Sigmoid colon (tissue), 7 donors: ENCODE results near the gene TNC. TPM values are rescaled to one million over a fixed set of nuclear protein-coding genes. Genes with fewer than 3 reads are reported as not detected.

Experiments used
- DNase-seq: peaks from one replicate; pipeline ENCODE4 v3.0.0-alpha.2; 2019
- H3K27ac ChIP-seq, 4 donors: fragments of 200-600 bp; sonication (generic); one replicate each; pipeline ENCODE4 v1.5.1; 2016 to 2019; ENCODE audit warnings: mild to moderate bottlenecking in 1 of 4
- H3K27me3 ChIP-seq, 3 donors: fragments of 200-600 bp; sonication (generic); one replicate each; pipeline ENCODE4 v1.5.1; 2019; ENCODE audit warnings: mild to moderate bottlenecking in 1 of 3
- H3K36me3 ChIP-seq, 4 donors: fragments of 200-600 bp; sonication (generic); one replicate each; pipeline ENCODE4 v1.5.1; 2016 to 2019
- H3K4me1 ChIP-seq, 4 donors: fragments of 200-600 bp; sonication (generic); one replicate each; pipeline ENCODE4 v1.5.1; 2017 to 2019
- H3K4me3 ChIP-seq, 4 donors: fragments of 200-600 bp; sonication (generic); one replicate each; pipeline ENCODE4 v1.5.1; 2017 to 2019; ENCODE audit warnings: mild to moderate bottlenecking in 2 of 4, moderate library complexity in 1 of 4
- H3K9me3 ChIP-seq, 4 donors: fragments of 200-600 bp in 3 of 4; sonication (generic) in 3 of 4; one replicate each; pipeline versions ENCODE4 v1.5.1 to v1.6.1; 2013 to 2019
- EP300 ChIP-seq, 4 donors: sonication (generic); formaldehyde crosslinking; IDR thresholded peaks; one replicate each; pipeline ENCODE4 v1.6.1; 2017; ENCODE audit warnings: antibody characterized with exemption in 4 of 4
- POLR2A ChIP-seq, 2 donors: fragments of 450-650 bp; IDR thresholded peaks; one replicate each; pipeline ENCODE4 v1.6.1; 2016; ENCODE audit warnings: antibody characterized with exemption in 2 of 2, mild to moderate bottlenecking in 2 of 2, moderate library complexity in 2 of 2
- POLR2AphosphoS5 ChIP-seq, 4 donors: sonication (generic); formaldehyde crosslinking; IDR thresholded peaks; one replicate each; pipeline ENCODE4 v1.6.1; 2017; ENCODE audit warnings: antibody characterized with exemption in 4 of 4
- whole genome bisulfite sequencing, 2 donors: extraction: QIAGEN DNeasy Blood & Tissue Kit; methylation state at CpG; one replicate each; pipeline ENCODE4 v1.1.7; 2013; 5-methylcytosine and 5-hydroxymethylcytosine counted together
- intact Hi-C: fragments of 100-400 bp; cut with DNase I; formaldehyde crosslinking; loops from one replicate; pipeline ENCODE4 v1.15.1; 2023
- polyA plus RNA-seq, 3 donors: library from polyadenylated mRNA; stranded (reverse); fragments of 200-250 nt; gene quantifications; one replicate each; pipeline ENCODE4 v1.2.3, GENCODE V29; 2013
- total RNA-seq, 4 donors: library from RNA; depleted of rRNA; stranded (reverse); fragments of >200 nt; gene quantifications; one replicate each; pipeline ENCODE4 v1.1.0, GENCODE V29; 2016
- TF ChIP-seq, protein P1 (sequence below), 4 experiments: fragments of 450-650 bp in 3 of 4; fragments of 200-600 bp in 1 of 4; IDR thresholded peaks; one replicate each; pipeline ENCODE4 v1.5.1; 2016 to 2019; ENCODE audit warnings: antibody characterized with exemption in 4 of 4, mild to moderate bottlenecking in 3 of 4, moderate library complexity in 2 of 4
- donor health status: healthy with polysubstance abuse.
- donor health status: Bipolar disorder and iron deficiency.
- donor health status: healthy.

TNC gene
- total and polyA plus RNA-seq, 7 donors = 0.69 to 742 (median 127) TPM

DNA sequence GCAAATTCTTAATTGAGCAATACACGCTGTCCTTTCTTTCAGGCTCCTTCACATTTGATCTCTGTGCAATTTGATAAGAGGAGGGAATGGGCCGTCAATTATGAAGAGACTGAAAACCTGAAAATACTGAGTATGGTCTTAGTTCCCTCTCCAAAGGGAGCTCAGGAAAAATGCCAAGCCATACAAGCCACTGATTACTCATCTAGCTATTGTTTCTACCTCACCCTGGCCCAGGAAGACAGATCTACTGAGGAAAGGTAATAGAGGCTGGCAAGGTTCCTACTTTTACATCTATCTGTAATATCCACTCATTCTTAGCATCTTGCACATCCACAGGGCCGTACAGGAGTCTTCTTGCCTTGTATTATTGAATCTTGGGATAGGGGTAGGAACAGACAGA, 23.7 kb upstream of the TNC start:
- intact Hi-C loops = no loop called here
- no peak for DNase-seq
- no peak for TF ChIP-seq EP300 (IDR thresholded peaks at IDR 0.05)
- no peak for TF ChIP-seq POLR2AphosphoS5 (IDR thresholded peaks at IDR 0.05)
- TF ChIP-seq, protein P1, sequence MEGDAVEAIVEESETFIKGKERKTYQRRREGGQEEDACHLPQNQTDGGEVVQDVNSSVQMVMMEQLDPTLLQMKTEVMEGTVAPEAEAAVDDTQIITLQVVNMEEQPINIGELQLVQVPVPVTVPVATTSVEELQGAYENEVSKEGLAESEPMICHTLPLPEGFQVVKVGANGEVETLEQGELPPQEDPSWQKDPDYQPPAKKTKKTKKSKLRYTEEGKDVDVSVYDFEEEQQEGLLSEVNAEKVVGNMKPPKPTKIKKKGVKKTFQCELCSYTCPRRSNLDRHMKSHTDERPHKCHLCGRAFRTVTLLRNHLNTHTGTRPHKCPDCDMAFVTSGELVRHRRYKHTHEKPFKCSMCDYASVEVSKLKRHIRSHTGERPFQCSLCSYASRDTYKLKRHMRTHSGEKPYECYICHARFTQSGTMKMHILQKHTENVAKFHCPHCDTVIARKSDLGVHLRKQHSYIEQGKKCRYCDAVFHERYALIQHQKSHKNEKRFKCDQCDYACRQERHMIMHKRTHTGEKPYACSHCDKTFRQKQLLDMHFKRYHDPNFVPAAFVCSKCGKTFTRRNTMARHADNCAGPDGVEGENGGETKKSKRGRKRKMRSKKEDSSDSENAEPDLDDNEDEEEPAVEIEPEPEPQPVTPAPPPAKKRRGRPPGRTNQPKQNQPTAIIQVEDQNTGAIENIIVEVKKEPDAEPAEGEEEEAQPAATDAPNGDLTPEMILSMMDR (IDR thresholded peaks at IDR 0.05) = no peak
- no peak for TF ChIP-seq POLR2A (IDR thresholded peaks at IDR 0.05)
- H3K4me1 ChIP-seq = peaks cover 0 to 22% (median 18%) of the 10 kb centered on the region in 4 donors
- H3K36me3 ChIP-seq = no peaks in the 10 kb centered on the region
- WGBS, 2 donors = 82 to 89% methylated on average over 3 of the region's 3 CpGs
- H3K27me3 ChIP-seq = no peaks in the 10 kb centered on the region
- no peaks in the 10 kb centered on the region for H3K9me3 ChIP-seq
- no peak overlapping the region for H3K27ac ChIP-seq
- H3K4me3 ChIP-seq = no peak overlapping the region

- Histone ChIP-seq H3K27me3 (no peaks in the 10 kb centered on the region), H3K36me3 (no peaks in the 10 kb centered on the region), H3K27ac (peak overlapping the region in 2 of 4 donors; percentile 76 to 82), H3K4me1 (peaks cover 0 to 37% (median 31%) of the 10 kb centered on the region in 4 donors), H3K9me3 (no peaks in the 10 kb centered on the region), H3K4me3 (no peak overlapping the region)
- whole genome bisulfite sequencing, 2 donors = 86 to 88% methylated on average over 2 of the region's 2 CpGs
- no peak for DNase-seq
- intact Hi-C loops = no loop called here
- TF ChIP-seq POLR2A (IDR thresholded peaks at IDR 0.05) (no peak), POLR2AphosphoS5 (IDR thresholded peaks at IDR 0.05) (no peak), EP300 (IDR thresholded peaks at IDR 0.05) (no peak)
- TF ChIP-seq, protein P1 (IDR thresholded peaks at IDR 0.05) = no peak
Observed at GRCh38 chr9:115138151-115138550, 20.2 kb upstream of the TNC start.

DNA sequence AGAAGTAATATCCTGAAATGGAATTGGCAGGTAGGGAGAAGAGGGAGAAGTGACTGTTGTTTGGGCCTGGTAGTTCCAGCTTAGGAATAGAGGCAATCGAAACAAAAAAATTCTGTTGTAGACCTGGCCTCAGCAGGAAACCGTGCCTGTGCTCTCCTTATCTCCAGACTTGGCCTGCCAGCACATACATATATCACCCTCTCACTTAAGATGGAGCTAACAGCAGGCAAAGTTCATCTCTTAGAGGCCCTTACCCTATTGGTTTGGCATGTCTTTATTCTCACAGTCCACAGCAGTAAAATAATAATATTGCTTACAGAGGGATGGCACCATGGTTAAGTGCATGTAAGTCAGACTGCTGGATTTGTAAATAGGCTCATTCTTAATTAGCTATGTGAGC, 19.6 kb upstream of the TNC start:
- DNase-seq = no peak
- 36 to 70% methylated on average over 2 of the region's 2 CpGs for WGBS, 2 donors
- TF ChIP-seq EP300 (IDR thresholded peaks at IDR 0.05) (no peak), POLR2AphosphoS5 (IDR thresholded peaks at IDR 0.05) (no peak), POLR2A (IDR thresholded peaks at IDR 0.05) (no peak)
- TF ChIP-seq, protein P1 (IDR thresholded peaks at IDR 0.05) = no peak

GRCh38 chr9:115135821-115136778, 18.1 kb upstream of the TNC start:
- Histone ChIP-seq H3K4me3 (no peak overlapping the region), H3K4me1 (peaks cover 0 to 40% (median 32%) of the 10 kb centered on the region in 4 donors), H3K9me3 (no peaks in the 10 kb centered on the region), H3K36me3 (no peaks in the 10 kb centered on the region), H3K27ac (peak overlapping the region in 3 of 4 donors; percentile 70 to 82 (median 76)), H3K27me3 (no peaks in the 10 kb centered on the region)
- intact Hi-C loops = no loop called here
- TF ChIP-seq, protein P1 (IDR thresholded peaks at IDR 0.05) = no peak
- no peak for TF ChIP-seq POLR2A (IDR thresholded peaks at IDR 0.05)
- peak; percentile 36 to 97 (median 58) for TF ChIP-seq EP300 (IDR thresholded peaks at IDR 0.05)
- TF ChIP-seq POLR2AphosphoS5 (IDR thresholded peaks at IDR 0.05) = peak; percentile 12 to 74 (median 70)
- peak; percentile 79 for DNase-seq
- WGBS, 2 donors = 86 to 91% methylated on average over 8 of the region's 8 CpGs

More for the DNA sequence above, 19.6 kb upstream of the TNC start:
- Histone ChIP-seq H3K9me3 (no peaks in the 10 kb centered on the region), H3K4me1 (peaks cover 0 to 37% (median 31%) of the 10 kb centered on the region in 4 donors), H3K4me3 (no peak overlapping the region), H3K36me3 (no peaks in the 10 kb centered on the region), H3K27ac (peak overlapping the region in 2 of 4 donors; percentile 76 to 82), H3K27me3 (no peaks in the 10 kb centered on the region)
- intact Hi-C loops = no loop called here
